Keratinocyte (primary cell): Measurements from ENCODE around the gene GDPD4. TPM values are rescaled to one million over a fixed set of nuclear protein-coding genes. Genes with fewer than 3 reads are reported as not detected.

Source experiments
- DNase-seq: peaks from one replicate; pipeline ENCODE4 v3.0.0-alpha.2; 2011; ENCODE audit warnings: low read depth, missing footprints, low spot score
- FAIRE-seq: peaks from 2 replicates; lab custom pipeline; 2011; peaks lifted over from hg19 to GRCh38; lab: Jason Lieb, UNC
- H2AFZ ChIP-seq: 2 replicates; pipeline ENCODE4 v1.6.0; 2012; ENCODE audit warnings: low read length, control low read depth, inconsistent platforms; ENCODE audit not compliant: control insufficient read depth
- H3K27ac ChIP-seq: 2 replicates; pipeline ENCODE4 v1.5.1; 2011; ENCODE audit warnings: low read length; ENCODE audit not compliant: control insufficient read depth, insufficient read depth
- H3K27me3 ChIP-seq: 3 replicates; pipeline ENCODE4 v1.6.0; 2011; ENCODE audit warnings: low read length; ENCODE audit not compliant: control insufficient read depth, insufficient read depth; ENCODE audit errors: extremely low read depth
- H3K36me3 ChIP-seq, 2 experiments: 2 replicates in 1 of 2; 3 replicates in 1 of 2; pipeline ENCODE4 v1.5.1; 2011; ENCODE audit warnings: low read length in 2 of 2, mild to moderate bottlenecking in 1 of 2; ENCODE audit not compliant: control insufficient read depth in 2 of 2, insufficient read depth in 2 of 2; ENCODE audit errors: extremely low read depth in 1 of 2
- H3K4me1 ChIP-seq: 3 replicates; pipeline ENCODE4 v1.5.1; 2011; ENCODE audit warnings: low read length; ENCODE audit not compliant: control insufficient read depth, insufficient read depth; ENCODE audit errors: extremely low read depth
- H3K4me2 ChIP-seq: 3 replicates; pipeline ENCODE4 v1.6.0; 2011; ENCODE audit warnings: low read depth, low read length; ENCODE audit not compliant: control insufficient read depth, insufficient read depth; ENCODE audit errors: extremely low read depth
- H3K4me3 ChIP-seq, 3 experiments: fragments of 200-600 bp in 1 of 3; sonication (generic) in 1 of 3; 2 replicates in 2 of 3; 3 replicates in 1 of 3; pipeline ENCODE4 v1.5.1; 2011 to 2016; ENCODE audit warnings: low read length in 3 of 3, mild to moderate bottlenecking in 3 of 3, control low read depth in 2 of 3, inconsistent platforms in 1 of 3, low read depth in 1 of 3, mixed read lengths in 1 of 3, mixed run types in 1 of 3, moderate library complexity in 1 of 3; ENCODE audit not compliant: control insufficient read depth in 2 of 3, insufficient read depth in 2 of 3; ENCODE audit errors: extremely low read depth in 1 of 3
- H3K79me2 ChIP-seq: 2 replicates; pipeline ENCODE4 v1.6.0; 2012; ENCODE audit warnings: low read length; ENCODE audit not compliant: control insufficient read depth, insufficient read depth
- H3K9ac ChIP-seq: 3 replicates; pipeline ENCODE4 v1.6.0; 2011; ENCODE audit warnings: low read length; ENCODE audit not compliant: control insufficient read depth, insufficient read depth; ENCODE audit errors: extremely low read depth
- H3K9me1 ChIP-seq: 3 replicates; pipeline ENCODE4 v1.6.0; 2011; ENCODE audit warnings: low read length; ENCODE audit not compliant: control insufficient read depth, insufficient read depth; ENCODE audit errors: extremely low read depth
- H3K9me3 ChIP-seq: 2 replicates; pipeline ENCODE4 v1.5.1; 2012; ENCODE audit warnings: low read depth, low read length; ENCODE audit not compliant: control insufficient read depth
- H4K20me1 ChIP-seq: 3 replicates; pipeline ENCODE4 v1.6.0; 2011; ENCODE audit warnings: low read length; ENCODE audit not compliant: control insufficient read depth, insufficient read depth; ENCODE audit errors: extremely low read depth
- EZH2 ChIP-seq: IDR thresholded peaks from one replicate; pipeline ENCODE4 v1.6.1; 2012; ENCODE audit warnings: inconsistent platforms, mild to moderate bottlenecking, low read length, moderate library complexity
- dilution Hi-C: fragments of 300-500 bp; cut with MboI; formaldehyde crosslinking; loops from one replicate; pipeline ENCODE4 v1.7.0; 2020; ENCODE audit warnings: low sequenced_read_pairs; ENCODE audit not compliant: extremely low pct_ligation_motif_present
- polyA plus RNA-seq, 5 experiments: library from polyadenylated mRNA; depleted of rRNA in 3 of 5; stranded (reverse) in 3 of 5; stranded (forward) in 1 of 5; unstranded in 1 of 5; fragments of >200 nt; gene quantifications; 1 replicate in 1 of 5; 2 replicates in 3 of 5; 3 replicates in 1 of 5; pipeline versions ENCODE4 v1.2.1 to v1.2.3, GENCODE V29; 2011 to 2012; ENCODE audit warnings: missing spikeins in 2 of 5, low read depth in 1 of 5, low replicate concordance in 1 of 5
- TF ChIP-seq, protein P1 (sequence below), 3 experiments: IDR thresholded peaks in 1 of 3; conservative IDR thresholded peaks in 1 of 3; optimal IDR thresholded peaks in 1 of 3; 2 replicates in 2 of 3; 3 replicates in 1 of 3; pipeline versions ENCODE3 to v1.5.1; 2011; ENCODE audit warnings: low read length in 3 of 3, mild to moderate bottlenecking in 3 of 3, moderate library complexity in 2 of 3, control low read depth in 1 of 3, inconsistent platforms in 1 of 3; ENCODE audit not compliant: insufficient read depth in 2 of 3; ENCODE audit errors: extremely low read depth in 1 of 3

GDPD4 gene
- polyA plus RNA-seq, 1 donor (not counting 4 experiments of a cell fraction or from before 2014, with no cell fraction given) = not detected

DNA sequence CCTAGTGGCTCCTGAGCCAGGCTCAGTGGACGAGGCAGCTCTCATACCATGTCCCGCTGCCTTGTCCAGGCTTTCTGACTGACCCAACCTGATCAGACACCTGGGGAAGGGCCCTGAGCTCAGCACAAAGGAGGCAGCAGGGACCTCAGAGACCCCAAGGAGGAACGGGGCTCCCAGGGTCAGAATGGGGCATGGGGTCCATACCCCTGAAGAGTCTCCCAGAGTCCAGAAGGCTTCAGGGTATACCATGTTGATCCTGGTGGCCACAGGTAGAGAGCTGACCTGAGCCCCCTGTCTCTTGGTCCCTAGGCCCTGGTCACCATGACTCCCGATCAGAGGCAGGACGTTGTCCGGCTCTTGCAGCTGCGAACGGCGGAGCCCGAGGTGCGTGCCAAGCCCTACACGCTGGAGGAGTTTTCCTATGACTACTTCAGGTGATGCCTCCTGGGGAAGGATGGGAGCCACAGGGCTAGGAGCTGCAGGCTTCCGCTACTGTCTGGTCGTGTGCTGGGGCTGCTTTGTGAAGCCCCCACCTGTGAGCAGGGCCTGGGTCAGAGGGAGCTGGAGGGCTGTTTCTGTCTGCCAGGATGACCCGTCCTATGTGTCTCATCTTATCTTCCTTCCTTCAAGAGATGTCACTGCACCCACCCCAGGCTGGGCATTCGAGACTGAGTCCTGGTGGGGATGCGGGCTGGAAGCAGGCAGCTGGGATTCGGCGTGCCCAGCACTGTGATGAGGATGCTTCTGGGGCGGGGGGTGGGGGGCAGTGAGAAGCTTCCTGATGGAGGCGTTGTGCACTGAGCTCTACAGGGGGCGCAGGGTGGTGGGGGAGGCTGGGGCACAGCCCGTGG lies 99.3 kb downstream of the GDPD4 start:
- Histone ChIP-seq H4K20me1 (no peaks in the 10 kb centered on the region), H3K79me2 (no peaks in the 10 kb centered on the region), H3K9me3 (no peaks in the 10 kb centered on the region), H3K27ac (no peak overlapping the region), H2AFZ (no peak overlapping the region), H3K36me3 (no peaks in the 10 kb centered on the region), H3K4me3 (no peak overlapping the region), H3K4me1 (no peaks in the 10 kb centered on the region), H3K9me1 (no peaks in the 10 kb centered on the region), H3K27me3 (no peaks in the 10 kb centered on the region), H3K4me2 (no peak overlapping the region), H3K9ac (no peak overlapping the region)
- dilution Hi-C loops = no loop called here
- TF ChIP-seq, protein P1, sequence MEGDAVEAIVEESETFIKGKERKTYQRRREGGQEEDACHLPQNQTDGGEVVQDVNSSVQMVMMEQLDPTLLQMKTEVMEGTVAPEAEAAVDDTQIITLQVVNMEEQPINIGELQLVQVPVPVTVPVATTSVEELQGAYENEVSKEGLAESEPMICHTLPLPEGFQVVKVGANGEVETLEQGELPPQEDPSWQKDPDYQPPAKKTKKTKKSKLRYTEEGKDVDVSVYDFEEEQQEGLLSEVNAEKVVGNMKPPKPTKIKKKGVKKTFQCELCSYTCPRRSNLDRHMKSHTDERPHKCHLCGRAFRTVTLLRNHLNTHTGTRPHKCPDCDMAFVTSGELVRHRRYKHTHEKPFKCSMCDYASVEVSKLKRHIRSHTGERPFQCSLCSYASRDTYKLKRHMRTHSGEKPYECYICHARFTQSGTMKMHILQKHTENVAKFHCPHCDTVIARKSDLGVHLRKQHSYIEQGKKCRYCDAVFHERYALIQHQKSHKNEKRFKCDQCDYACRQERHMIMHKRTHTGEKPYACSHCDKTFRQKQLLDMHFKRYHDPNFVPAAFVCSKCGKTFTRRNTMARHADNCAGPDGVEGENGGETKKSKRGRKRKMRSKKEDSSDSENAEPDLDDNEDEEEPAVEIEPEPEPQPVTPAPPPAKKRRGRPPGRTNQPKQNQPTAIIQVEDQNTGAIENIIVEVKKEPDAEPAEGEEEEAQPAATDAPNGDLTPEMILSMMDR (optimal IDR thresholded peaks at IDR 0.05 in 1 of 3, IDR thresholded peaks at IDR 0.05 in 1 of 3, conservative IDR thresholded peaks at IDR 0.05 in 1 of 3; ENCODE audit: extremely low read depth in 1 of 3, insufficient read depth in 2 of 3, low read length in 3 of 3) = no peak
- no peak for TF ChIP-seq EZH2
- DNase-seq = no peak
- FAIRE-seq = no peak

DNA sequence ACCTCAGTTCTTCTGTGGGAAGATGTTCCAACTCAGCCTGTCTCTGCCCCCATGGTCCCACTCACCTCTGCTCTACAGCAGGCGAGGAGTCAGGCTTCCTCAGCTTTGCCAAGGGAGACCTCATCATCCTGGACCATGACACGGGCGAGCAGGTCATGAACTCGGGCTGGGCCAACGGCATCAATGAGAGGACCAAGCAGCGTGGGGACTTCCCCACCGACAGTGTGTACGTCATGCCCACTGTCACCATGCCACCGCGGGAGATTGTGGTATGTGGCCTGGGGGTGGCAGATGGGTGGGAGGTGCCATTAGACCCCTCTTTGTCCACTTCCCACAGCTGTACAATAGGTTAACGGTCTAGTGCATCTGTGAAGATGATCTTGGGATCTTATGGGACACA lies 100.1 kb downstream of the GDPD4 start:
- no peak overlapping the region for H3K27ac ChIP-seq
- H4K20me1 ChIP-seq = no peaks in the 10 kb centered on the region
- no peak overlapping the region for H2AFZ ChIP-seq
- H3K36me3 ChIP-seq = no peaks in the 10 kb centered on the region
- FAIRE-seq (no peak), DNase-seq (no peak)
- no peaks in the 10 kb centered on the region for H3K79me2 ChIP-seq
- H3K9ac ChIP-seq = no peak overlapping the region
- no peaks in the 10 kb centered on the region for H3K9me3 ChIP-seq
- no peaks in the 10 kb centered on the region for H3K9me1 ChIP-seq
- no peak overlapping the region for H3K4me3 ChIP-seq
- TF ChIP-seq, protein P1 (optimal IDR thresholded peaks at IDR 0.05 in 1 of 3, IDR thresholded peaks at IDR 0.05 in 1 of 3, conservative IDR thresholded peaks at IDR 0.05 in 1 of 3; ENCODE audit: extremely low read depth in 1 of 3, insufficient read depth in 2 of 3, low read length in 3 of 3) = no peak
- no peak for TF ChIP-seq EZH2
- no peaks in the 10 kb centered on the region for H3K27me3 ChIP-seq
- no peaks in the 10 kb centered on the region for H3K4me1 ChIP-seq
- no peak overlapping the region for H3K4me2 ChIP-seq
- dilution Hi-C loops = no loop called here
